ENCODE measurements around the gene CFB.

DNA sequence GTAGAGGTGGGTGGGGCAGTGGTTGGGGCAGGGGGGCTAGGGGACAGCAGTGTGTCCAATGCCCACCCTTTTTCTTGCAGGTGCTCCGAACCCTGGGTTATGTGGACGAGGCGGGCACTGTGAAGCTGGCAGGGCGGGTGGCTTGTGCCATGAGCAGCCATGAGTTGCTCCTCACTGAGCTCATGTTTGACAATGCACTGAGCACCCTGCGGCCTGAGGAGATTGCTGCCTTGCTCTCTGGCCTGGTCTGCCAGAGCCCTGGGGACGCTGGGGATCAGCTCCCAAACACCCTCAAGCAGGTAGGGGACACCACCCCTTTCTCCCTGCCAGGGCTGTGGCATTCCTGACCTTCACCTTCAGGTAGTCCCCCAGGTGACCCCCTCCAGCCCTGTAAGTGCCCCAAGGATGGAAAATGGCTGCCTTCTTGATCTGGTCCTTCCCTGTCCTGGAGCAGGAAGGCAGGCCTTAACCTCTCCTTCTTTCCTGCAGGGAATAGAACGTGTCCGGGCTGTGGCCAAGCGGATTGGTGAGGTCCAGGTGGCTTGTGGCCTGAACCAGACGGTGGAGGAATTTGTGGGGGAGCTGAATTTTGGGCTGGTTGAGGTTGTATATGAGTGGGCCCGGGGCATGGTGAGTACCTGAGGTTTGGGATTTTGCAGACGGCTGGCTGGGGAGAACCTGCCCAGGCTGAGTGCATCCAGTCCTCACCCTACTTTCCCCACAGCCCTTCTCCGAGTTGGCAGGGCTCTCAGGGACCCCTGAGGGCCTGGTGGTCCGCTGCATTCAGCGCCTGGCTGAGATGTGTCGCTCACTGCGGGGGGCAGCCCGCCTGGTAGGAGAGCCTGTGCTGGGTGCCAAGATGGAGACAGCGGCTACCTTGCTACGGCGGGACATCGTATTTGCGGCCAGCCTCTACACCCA is 23.2 kb downstream of the CFB start:
- TF ChIP-seq, protein P1, sequence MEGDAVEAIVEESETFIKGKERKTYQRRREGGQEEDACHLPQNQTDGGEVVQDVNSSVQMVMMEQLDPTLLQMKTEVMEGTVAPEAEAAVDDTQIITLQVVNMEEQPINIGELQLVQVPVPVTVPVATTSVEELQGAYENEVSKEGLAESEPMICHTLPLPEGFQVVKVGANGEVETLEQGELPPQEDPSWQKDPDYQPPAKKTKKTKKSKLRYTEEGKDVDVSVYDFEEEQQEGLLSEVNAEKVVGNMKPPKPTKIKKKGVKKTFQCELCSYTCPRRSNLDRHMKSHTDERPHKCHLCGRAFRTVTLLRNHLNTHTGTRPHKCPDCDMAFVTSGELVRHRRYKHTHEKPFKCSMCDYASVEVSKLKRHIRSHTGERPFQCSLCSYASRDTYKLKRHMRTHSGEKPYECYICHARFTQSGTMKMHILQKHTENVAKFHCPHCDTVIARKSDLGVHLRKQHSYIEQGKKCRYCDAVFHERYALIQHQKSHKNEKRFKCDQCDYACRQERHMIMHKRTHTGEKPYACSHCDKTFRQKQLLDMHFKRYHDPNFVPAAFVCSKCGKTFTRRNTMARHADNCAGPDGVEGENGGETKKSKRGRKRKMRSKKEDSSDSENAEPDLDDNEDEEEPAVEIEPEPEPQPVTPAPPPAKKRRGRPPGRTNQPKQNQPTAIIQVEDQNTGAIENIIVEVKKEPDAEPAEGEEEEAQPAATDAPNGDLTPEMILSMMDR (IDR thresholded peaks at IDR 0.05), result no peak
- TF ChIP-seq POLR2A (IDR thresholded peaks at IDR 0.05), result no peak
